ENCODE data around the gene MPPED1. TPM values are rescaled to one million over a fixed set of nuclear protein-coding genes. Genes with fewer than 3 reads are reported as not detected.

MPPED1 gene
- total and polyA plus RNA-seq, 2 donors (not counting 1 experiment from before 2014, with no cell fraction given), result not detected

DNA sequence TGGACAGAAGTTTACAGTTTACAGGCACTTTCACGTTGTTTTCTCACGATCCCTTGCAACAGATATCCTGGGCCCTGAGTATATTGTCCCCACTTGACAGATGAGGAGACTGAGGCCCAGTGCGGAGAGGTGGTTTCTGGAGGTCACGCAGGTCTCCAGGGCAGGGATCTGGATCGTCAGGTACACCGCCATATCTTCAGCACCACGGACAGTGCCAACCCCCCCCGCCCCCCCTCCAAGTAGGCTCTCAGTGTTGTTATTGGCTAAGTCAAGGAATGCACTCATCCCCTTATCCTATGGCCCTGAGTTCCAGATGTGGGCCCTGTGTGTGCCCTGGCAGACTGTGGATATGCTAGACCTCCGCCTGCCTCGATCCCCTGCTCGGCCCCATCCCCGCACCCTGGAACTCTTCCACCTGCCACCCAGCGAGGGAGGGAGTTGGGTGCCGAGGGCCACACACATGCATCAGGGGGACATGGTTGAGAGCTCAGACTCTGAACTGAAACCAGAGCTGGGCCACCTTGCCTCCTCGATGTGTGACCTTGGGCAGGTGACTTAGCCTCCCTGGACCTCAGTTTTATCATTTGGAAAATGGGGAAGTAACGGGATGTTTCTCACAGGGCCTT, 37.5 kb downstream of the MPPED1 start:
- Histone ChIP-seq H2AFZ (ENCODE audit: low read length) (no peak overlapping the region), H3K27me3 (ENCODE audit: control insufficient read depth, insufficient read depth, low read length) (no peaks in the 10 kb centered on the region), H3K9me3 (ENCODE audit: control insufficient read depth, insufficient read depth, low read depth, low read length) (no peaks in the 10 kb centered on the region), H3K27ac (ENCODE audit: insufficient read depth, low read length) (no peak overlapping the region), H3K36me3 (ENCODE audit: control insufficient read depth, insufficient read depth, low read length) (no peaks in the 10 kb centered on the region), H3K4me2 (ENCODE audit: extremely low read depth, insufficient read depth, low read length) (no peak overlapping the region), H4K20me1 (ENCODE audit: control insufficient read depth, extremely low read depth, insufficient read depth, low read length) (no peaks in the 10 kb centered on the region), H3K4me1 (ENCODE audit: control insufficient read depth, extremely low read depth, insufficient read depth, low read length) (no peaks in the 10 kb centered on the region), H3K4me3 (replicated peaks in 1 of 4; ENCODE audit: control extremely low read depth in 1 of 4, insufficient read depth in 1 of 4, low read depth in 3 of 4, low read length in 4 of 4) (no peak overlapping the region), H3K9ac (ENCODE audit: insufficient read depth, low read length) (no peak overlapping the region), H3K79me2 (ENCODE audit: control insufficient read depth, insufficient read depth, low read length) (no peaks in the 10 kb centered on the region)
- no peak for DNase-seq (ENCODE audit: low read depth in 2 of 2)
- TF ChIP-seq, protein P1, sequence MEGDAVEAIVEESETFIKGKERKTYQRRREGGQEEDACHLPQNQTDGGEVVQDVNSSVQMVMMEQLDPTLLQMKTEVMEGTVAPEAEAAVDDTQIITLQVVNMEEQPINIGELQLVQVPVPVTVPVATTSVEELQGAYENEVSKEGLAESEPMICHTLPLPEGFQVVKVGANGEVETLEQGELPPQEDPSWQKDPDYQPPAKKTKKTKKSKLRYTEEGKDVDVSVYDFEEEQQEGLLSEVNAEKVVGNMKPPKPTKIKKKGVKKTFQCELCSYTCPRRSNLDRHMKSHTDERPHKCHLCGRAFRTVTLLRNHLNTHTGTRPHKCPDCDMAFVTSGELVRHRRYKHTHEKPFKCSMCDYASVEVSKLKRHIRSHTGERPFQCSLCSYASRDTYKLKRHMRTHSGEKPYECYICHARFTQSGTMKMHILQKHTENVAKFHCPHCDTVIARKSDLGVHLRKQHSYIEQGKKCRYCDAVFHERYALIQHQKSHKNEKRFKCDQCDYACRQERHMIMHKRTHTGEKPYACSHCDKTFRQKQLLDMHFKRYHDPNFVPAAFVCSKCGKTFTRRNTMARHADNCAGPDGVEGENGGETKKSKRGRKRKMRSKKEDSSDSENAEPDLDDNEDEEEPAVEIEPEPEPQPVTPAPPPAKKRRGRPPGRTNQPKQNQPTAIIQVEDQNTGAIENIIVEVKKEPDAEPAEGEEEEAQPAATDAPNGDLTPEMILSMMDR (conservative IDR thresholded peaks at IDR 0.05 in 1 of 2, IDR thresholded peaks at IDR 0.05 in 1 of 2; ENCODE audit: low read depth in 1 of 2, low read length in 2 of 2), result no peak
- no peak for TF ChIP-seq EZH2 (IDR thresholded peaks at IDR 0.05; ENCODE audit: low read length, missing control alignments)

DNA sequence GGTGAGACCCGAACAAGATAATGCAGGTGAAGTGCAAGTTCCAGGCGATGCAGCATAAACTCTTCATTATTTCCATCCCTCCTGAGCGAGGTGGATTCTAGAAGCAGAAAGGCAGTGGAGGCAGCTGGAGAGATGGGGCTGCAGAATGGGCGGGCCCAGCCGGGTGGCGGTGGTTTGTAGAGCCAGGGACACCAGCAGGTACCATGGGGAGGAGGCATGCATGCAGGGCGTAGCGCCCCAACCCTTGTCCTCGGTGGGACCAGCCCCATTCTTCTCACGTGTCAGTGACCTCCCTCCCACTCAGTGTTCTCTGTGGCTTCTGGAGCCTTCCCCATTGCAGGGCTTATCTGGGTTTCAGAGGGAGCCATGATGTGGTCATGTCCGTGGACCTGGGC, 38.0 kb downstream of the MPPED1 start:
- Histone ChIP-seq H3K27ac (ENCODE audit: insufficient read depth, low read length) (no peak overlapping the region), H3K36me3 (ENCODE audit: control insufficient read depth, insufficient read depth, low read length) (no peaks in the 10 kb centered on the region), H4K20me1 (ENCODE audit: control insufficient read depth, extremely low read depth, insufficient read depth, low read length) (no peaks in the 10 kb centered on the region), H3K9ac (ENCODE audit: insufficient read depth, low read length) (no peak overlapping the region), H3K9me3 (ENCODE audit: control insufficient read depth, insufficient read depth, low read depth, low read length) (no peaks in the 10 kb centered on the region), H3K4me2 (ENCODE audit: extremely low read depth, insufficient read depth, low read length) (no peak overlapping the region), H3K4me3 (replicated peaks in 1 of 4; ENCODE audit: control extremely low read depth in 1 of 4, insufficient read depth in 1 of 4, low read depth in 3 of 4, low read length in 4 of 4) (no peak overlapping the region), H3K4me1 (ENCODE audit: control insufficient read depth, extremely low read depth, insufficient read depth, low read length) (no peaks in the 10 kb centered on the region), H3K79me2 (ENCODE audit: control insufficient read depth, insufficient read depth, low read length) (no peaks in the 10 kb centered on the region), H3K27me3 (ENCODE audit: control insufficient read depth, insufficient read depth, low read length) (no peaks in the 10 kb centered on the region), H2AFZ (ENCODE audit: low read length) (no peak overlapping the region)
- DNase-seq (ENCODE audit: low read depth in 2 of 2), result no peak
- TF ChIP-seq, protein P1 (conservative IDR thresholded peaks at IDR 0.05 in 1 of 2, IDR thresholded peaks at IDR 0.05 in 1 of 2; ENCODE audit: low read depth in 1 of 2, low read length in 2 of 2), result no peak
- TF ChIP-seq EZH2 (IDR thresholded peaks at IDR 0.05; ENCODE audit: low read length, missing control alignments), result no peak

DNA sequence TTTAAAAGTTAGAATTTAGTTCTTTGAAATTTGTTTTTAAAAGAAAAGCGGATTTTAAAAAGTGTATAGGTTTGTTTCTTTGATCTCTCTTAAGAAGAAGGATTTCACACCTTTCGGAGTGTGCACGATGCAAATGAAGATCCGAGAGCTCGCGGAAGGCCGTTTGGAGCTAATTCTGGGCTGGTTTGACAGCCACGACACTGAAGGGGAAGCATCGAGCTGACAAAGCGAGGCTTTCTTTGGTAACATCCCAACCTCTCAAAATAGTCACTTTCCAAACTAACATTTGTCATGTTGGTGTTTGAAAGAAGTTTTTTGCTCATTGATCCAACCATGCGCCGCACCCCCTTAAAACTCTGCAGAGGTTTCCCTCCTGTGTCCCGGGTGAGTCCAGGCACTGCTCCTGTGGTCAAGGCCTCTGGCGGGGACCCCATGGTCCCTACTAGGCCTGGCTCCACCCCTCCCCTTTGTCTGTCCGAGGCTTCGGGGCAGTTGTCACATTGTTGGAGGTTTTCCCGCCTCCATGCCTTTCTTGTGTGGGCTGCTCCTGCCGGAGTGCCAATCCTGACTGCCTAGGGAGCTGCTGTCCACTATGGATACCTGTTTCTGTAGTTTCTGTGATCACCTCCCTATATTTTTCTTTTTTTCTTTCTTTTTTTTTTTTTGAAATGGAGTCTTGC, 39.7 kb downstream of the MPPED1 start:
- no peak overlapping the region for H2AFZ ChIP-seq (ENCODE audit: low read length)
- H3K36me3 ChIP-seq (ENCODE audit: control insufficient read depth, insufficient read depth, low read length), result no peaks in the 10 kb centered on the region
- H3K79me2 ChIP-seq (ENCODE audit: control insufficient read depth, insufficient read depth, low read length), result no peaks in the 10 kb centered on the region
- H3K4me3 ChIP-seq (replicated peaks in 1 of 4; ENCODE audit: control extremely low read depth in 1 of 4, insufficient read depth in 1 of 4, low read depth in 3 of 4, low read length in 4 of 4), result no peak overlapping the region
- H3K4me2 ChIP-seq (ENCODE audit: extremely low read depth, insufficient read depth, low read length), result no peak overlapping the region
- H3K4me1 ChIP-seq (ENCODE audit: control insufficient read depth, extremely low read depth, insufficient read depth, low read length), result no peaks in the 10 kb centered on the region
- no peaks in the 10 kb centered on the region for H3K9me3 ChIP-seq (ENCODE audit: control insufficient read depth, insufficient read depth, low read depth, low read length)
- H4K20me1 ChIP-seq (ENCODE audit: control insufficient read depth, extremely low read depth, insufficient read depth, low read length), result no peaks in the 10 kb centered on the region
- H3K9ac ChIP-seq (ENCODE audit: insufficient read depth, low read length), result no peak overlapping the region
- DNase-seq (ENCODE audit: low read depth in 2 of 2), result no peak
- H3K27me3 ChIP-seq (ENCODE audit: control insufficient read depth, insufficient read depth, low read length), result no peaks in the 10 kb centered on the region
- TF ChIP-seq, protein P1 (conservative IDR thresholded peaks at IDR 0.05 in 1 of 2, IDR thresholded peaks at IDR 0.05 in 1 of 2; ENCODE audit: low read depth in 1 of 2, low read length in 2 of 2), result no peak
- no peak for TF ChIP-seq EZH2 (IDR thresholded peaks at IDR 0.05; ENCODE audit: low read length, missing control alignments)
- H3K27ac ChIP-seq (ENCODE audit: insufficient read depth, low read length), result no peak overlapping the region
